Stimulated activated CD8-positive, alpha-beta memory T cell treated with anti-CD3 and anti-CD28 coated beads, Interleukin-15, amount 100 ng/mL, for 24 hours (primary cell): ENCODE results near the gene CENPL.
"Not testable (repeated sequence)": the region's sequence is repeated elsewhere in the genome, so short reads cannot be mapped to it uniquely, and the experiment has no call there.

Source experiments
- DNase-seq: peaks from one replicate; pipeline ENCODE4 v3.0.0-alpha.2; 2020; ENCODE audit warnings: low read depth

CENPL gene

GRCh38 chr1:173824315-173825081 lies at the start of gene CENPL, which contains the start of gene DARS2:
Gene CENPL, minus strand, starts transcription at chr1:173824883. Its CDS starts 13,584 bp downstream, at chr1:173811299.
Gene DARS2, plus strand, starts transcription at chr1:173824673. Its CDS starts 557 bp downstream, at chr1:173825230.
- peak; percentile 73 for DNase-seq

- DNase-seq: no peak
Observed at GRCh38 chr1:173871500-173871899, 46.8 kb upstream of the CENPL start.

DNA sequence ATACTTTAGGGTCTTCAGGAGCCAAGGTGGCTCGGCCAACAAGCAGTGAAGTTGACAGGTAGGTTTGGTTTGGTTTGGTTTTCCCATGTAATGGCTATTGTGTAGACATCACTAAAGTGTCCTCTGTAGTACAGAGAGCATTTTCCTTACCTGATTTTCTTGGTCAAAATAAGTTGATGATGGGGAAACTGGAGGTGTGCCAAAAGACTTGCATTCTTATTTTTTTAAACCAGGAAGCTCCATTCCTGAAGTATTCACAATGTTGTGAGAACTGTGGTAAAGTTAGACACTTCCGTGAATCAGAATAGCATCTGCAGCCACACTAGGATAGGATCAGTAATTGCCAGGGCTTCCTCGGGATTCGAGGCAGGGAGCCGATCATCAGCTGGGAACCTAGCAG lies 46.4 kb upstream of the CENPL start:
- no peak for DNase-seq

- no peak for DNase-seq
Observed at GRCh38 chr1:173870252-173871075, 45.8 kb upstream of the CENPL start.

DNA sequence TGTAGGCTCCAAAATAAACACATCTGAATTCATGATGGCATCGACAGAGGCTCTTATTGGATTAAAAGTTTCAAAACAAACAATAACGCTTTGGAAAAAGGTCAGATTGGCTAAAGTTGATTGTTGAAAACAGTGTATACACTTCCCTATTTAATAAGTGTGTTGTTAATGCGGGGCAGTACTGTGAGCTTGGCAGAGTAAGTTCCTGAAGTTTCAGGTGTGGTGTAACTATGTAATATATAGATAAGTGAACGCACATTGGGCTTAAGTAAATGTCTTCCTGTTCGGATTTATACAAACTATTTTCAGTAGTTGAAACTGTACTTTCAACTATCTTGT lies 44.3 kb upstream of the CENPL start:
- DNase-seq: no peak

GRCh38 chr1:173868266-173869020 lies 43.8 kb upstream of the CENPL start, which contains the start of gene ZBTB37:
Gene ZBTB37, plus strand, starts transcription at chr1:173868380. Its CDS starts 1,846 bp downstream, at chr1:173870226.
- peak; percentile 86 for DNase-seq

GRCh38 chr1:173867753-173868265 lies 43.1 kb upstream of the CENPL start, which contains the start of gene GAS5:
Gene GAS5, minus strand, starts transcription at chr1:173867989.
- DNase-seq: peak; percentile 92

GRCh38 chr1:173867141-173867752 lies 42.6 kb upstream of the CENPL start:
- DNase-seq: peak; percentile 31

DNA sequence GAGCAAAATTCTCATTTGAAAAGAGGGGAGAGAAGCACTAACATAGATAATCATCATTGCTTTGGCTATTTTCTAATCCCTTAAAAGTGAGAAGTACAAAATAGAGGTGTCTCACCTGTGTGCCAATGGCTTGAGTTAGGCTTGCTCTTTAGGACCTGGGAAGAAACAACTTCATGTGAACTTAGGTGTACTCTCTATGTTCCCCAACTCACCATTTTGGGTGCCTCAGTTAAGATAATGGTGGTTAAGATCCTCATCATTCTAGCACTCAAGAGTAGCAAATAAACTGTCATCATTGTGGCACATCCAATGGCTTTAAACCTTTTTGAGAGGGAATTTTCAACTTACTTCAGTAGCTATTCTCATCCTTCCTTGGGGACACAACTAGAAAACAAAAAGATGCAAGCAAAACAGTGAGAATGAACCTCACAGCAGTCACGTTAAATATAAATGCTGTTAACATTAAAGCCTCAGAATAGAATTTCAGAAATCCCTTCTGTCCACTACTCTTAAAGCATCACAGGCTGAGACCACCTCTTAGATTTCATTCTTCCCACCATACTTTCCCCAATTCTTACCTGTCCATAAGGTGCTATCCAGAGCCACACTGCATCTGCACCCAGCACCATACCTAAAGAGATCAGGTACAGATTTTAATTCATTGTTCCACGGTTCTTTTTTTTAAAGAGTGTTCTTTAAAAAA lies 41.9 kb upstream of the CENPL start:
- no peak for DNase-seq

GRCh38 chr1:173865468-173866164 lies 40.9 kb upstream of the CENPL start:
- DNase-seq: no peak

GRCh38 chr1:173864179-173864867 lies 39.6 kb upstream of the CENPL start:
- no peak for DNase-seq

DNA sequence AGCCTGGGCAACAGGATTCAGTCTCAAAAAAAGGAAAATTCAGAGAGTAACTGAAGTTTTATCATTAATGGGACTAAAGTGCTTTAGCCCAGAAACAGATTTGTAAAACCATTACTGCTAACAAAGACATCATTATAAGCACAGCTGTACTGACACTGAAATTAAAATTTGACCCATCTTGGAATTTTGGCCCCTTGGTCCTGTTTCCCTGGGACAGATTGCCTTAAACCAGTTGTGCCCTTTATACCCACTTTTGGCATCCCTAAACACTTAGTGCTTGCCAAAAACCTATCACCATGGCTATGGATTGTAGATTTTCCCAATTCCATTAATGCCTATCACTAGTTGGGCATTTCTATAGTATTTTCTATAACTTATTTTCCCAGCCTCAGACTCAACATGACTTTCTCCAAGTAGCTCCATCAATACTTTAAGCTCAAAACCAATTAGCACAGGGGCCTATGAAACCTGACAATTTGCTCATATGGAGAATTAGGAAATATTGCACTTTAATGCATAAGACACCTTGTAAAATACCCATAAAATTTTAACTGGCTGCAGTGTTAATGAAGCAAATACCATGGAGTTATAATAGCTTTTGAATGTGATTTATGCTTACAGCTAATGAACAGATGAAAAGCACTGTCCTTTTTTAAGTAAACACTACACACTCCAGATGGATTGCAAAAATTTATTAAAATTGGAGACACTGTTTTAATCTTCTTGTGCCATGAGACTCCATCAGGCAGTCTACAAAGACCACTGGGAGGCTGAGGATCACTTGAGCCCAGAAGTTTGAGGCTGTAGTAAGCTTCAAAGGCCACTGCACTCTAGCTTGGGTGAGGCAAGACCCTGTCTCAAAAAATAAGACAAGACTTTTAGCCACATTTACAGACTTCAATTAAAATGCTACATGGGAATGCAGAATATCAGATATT lies 38.8 kb upstream of the CENPL start:
- DNase-seq: no peak

- no peak for DNase-seq
Observed at GRCh38 chr1:173862769-173863223, 38.1 kb upstream of the CENPL start.

- peak; percentile 21 for DNase-seq
Observed at GRCh38 chr1:173862146-173862768, 37.6 kb upstream of the CENPL start.

DNA sequence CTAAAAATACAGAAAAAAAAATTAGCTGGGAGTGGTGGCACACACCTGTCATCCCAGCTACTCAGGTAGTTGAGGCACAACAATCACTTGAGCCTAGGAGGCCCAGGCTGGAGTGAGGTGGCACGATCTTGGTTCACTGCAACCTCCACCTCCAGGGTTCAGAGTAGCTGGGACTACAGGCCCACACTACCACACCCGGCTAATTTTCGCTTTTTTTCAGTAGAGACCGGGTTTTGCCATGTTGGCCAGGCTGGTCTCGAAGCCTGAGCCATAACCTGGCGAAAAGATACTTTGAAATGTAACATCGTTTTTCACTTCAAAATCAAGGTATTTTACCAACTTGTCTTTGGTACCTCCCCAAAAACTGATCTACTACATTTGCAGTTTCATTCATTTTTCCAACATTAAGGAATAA lies 37.1 kb upstream of the CENPL start:
- DNase-seq: peak; percentile 29

DNA sequence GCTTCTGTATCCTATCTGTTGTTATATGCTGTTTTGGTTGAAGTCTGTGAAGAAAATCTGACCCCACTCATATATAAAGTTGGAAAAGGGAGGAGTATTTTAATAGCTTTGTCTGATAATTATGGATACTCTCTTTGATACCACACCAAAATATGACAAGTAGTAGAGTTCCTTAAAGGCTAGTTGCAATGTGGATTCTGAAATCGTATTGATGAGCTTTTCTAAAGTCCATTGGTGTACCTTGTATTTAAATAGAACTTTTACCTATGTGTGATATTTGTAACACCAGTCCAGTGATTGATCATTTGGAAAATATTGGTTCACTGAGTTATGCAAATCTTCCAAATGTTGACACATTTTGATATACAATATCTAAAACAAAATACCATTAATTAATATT lies 35.4 kb upstream of the CENPL start:
- DNase-seq: no peak

DNA sequence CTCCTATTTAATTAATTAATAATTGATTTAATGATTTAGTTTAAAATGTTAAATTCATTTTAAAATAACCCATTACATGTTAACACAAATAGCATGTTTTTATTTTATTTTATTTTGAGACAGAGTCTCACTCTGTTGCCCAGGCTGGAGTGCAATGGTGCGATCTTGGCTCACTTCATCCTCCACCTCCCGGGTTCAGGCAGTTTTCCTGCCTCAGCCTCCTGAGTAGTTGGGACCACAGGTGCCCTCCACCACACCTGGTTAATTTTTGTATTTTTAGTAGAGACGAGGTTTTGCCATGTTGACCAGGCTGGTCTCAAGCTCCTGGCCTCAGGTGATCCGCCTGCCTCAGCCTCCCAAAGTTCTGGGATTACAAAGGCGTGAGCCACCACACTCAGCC lies 34.9 kb upstream of the CENPL start:
- not testable (repeated sequence) for DNase-seq

- DNase-seq: no peak
Observed at GRCh38 chr1:173857363-173857917, 32.8 kb upstream of the CENPL start.
